ENCODE measurements around the gene SETBP1. TPM values are rescaled to one million over a fixed set of nuclear protein-coding genes. Genes with fewer than 3 reads are reported as not detected.

SETBP1 gene
- total and polyA plus RNA-seq, 2 of the 4 experiments (the other 2 are of a cell fraction): 0.19 to 0.36 TPM

GRCh38 chr18:44679914-44680272 is 795 bp upstream of the SETBP1 start (continued):
- TF ChIP-seq RCOR1 (IDR thresholded peaks at IDR 0.05; ENCODE audit: insufficient replicate concordance, low read length) (no peak), ELK1 (IDR thresholded peaks at IDR 0.05; ENCODE audit: borderline replicate concordance, low read depth, low read length) (no peak), MAFK (IDR thresholded peaks at IDR 0.05; ENCODE audit: low read depth, low read length) (no peak)

Data from IMR-90 (cell line).